ENCODE measurements around the gene RAP1GAP. TPM values are rescaled to one million over a fixed set of nuclear protein-coding genes. Genes with fewer than 3 reads are reported as not detected.
A peak's percentile ranks its signal among the peaks of the same experiment; 100 is the strongest.

RAP1GAP gene
- total and polyA plus RNA-seq, 9 of the 15 experiments (the other 6 are each of a cell fraction or from before 2014, with no cell fraction given): 0.29 to 30.2 (median 19.2) TPM

DNA sequence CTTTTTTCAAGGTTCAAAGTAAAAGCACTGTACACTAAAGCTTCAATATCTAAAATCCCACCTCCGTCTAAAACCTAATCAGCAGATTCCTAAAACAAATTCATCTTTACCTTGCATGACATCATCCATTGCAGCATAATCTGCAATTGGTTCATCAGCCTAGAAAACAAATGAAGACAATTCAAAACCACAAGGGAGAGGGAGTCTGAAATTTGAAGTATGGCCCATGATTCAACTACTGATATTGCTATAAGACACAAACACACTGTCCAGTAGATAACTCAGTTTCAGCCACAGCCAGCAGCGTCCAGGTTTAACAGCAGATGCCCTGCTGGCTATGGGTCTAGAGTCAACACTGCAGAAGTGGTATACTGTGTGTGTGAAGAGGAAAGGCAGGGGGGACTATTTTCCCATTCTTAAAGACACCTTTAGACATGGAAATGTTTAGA is 17.9 kb upstream of the RAP1GAP start (continued):
- TF ChIP-seq HDAC2 (IDR thresholded peaks at IDR 0.05): peak; percentile 72; the same call in 1 of the 2 replicates
- TF ChIP-seq JUN (IDR thresholded peaks at IDR 0.05; ENCODE audit: borderline replicate concordance, low read depth, low read length): peak; percentile 83
- TF ChIP-seq JUN (CRISPR knock-in tag; IDR thresholded peaks at IDR 0.05; ENCODE audit: borderline replicate concordance): 0 out of 2 replicates have a peak, but pooled peaks have one; percentile 22
- TF ChIP-seq, protein P1, sequence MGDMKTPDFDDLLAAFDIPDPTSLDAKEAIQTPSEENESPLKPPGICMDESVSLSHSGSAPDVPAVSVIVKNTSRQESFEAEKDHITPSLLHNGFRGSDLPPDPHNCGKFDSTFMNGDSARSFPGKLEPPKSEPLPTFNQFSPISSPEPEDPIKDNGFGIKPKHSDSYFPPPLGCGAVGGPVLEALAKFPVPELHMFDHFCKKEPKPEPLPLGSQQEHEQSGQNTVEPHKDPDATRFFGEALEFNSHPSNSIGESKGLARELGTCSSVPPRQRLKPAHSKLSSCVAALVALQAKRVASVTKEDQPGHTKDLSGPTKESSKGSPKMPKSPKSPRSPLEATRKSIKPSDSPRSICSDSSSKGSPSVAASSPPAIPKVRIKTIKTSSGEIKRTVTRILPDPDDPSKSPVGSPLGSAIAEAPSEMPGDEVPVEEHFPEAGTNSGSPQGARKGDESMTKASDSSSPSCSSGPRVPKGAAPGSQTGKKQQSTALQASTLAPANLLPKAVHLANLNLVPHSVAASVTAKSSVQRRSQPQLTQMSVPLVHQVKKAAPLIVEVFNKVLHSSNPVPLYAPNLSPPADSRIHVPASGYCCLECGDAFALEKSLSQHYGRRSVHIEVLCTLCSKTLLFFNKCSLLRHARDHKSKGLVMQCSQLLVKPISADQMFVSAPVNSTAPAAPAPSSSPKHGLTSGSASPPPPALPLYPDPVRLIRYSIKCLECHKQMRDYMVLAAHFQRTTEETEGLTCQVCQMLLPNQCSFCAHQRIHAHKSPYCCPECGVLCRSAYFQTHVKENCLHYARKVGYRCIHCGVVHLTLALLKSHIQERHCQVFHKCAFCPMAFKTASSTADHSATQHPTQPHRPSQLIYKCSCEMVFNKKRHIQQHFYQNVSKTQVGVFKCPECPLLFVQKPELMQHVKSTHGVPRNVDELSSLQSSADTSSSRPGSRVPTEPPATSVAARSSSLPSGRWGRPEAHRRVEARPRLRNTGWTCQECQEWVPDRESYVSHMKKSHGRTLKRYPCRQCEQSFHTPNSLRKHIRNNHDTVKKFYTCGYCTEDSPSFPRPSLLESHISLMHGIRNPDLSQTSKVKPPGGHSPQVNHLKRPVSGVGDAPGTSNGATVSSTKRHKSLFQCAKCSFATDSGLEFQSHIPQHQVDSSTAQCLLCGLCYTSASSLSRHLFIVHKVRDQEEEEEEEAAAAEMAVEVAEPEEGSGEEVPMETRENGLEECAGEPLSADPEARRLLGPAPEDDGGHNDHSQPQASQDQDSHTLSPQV (IDR thresholded peaks at IDR 0.05): peak; percentile 71
- TF ChIP-seq CBFA2T2 (conservative IDR thresholded peaks at IDR 0.05): peak; percentile 81
- TF ChIP-seq MAFG (tag; conservative IDR thresholded peaks at IDR 0.05): peak; percentile 56
- peak in 1 of 2 experiments; percentile 66 for TF ChIP-seq NCOA2 (IDR thresholded peaks at IDR 0.05; ENCODE audit: partially characterized antibody in 2 of 2)
- TF ChIP-seq RB1 (IDR thresholded peaks at IDR 0.05; ENCODE audit: low read depth): peak; percentile 39; the same call in 1 of the 2 replicates
- TF ChIP-seq ZKSCAN8 (CRISPR knock-in tag; IDR thresholded peaks at IDR 0.05): 0 out of 2 replicates have a peak, but pooled peaks have one; percentile 24
- peak; percentile 31; the same call in 1 of the 2 replicates for TF ChIP-seq KAT7 (CRISPR knock-in tag; IDR thresholded peaks at IDR 0.05; ENCODE audit: borderline replicate concordance)
- no peak for TF ChIP-seq NR2C1 (IDR thresholded peaks at IDR 0.05)
- TF ChIP-seq NR2C1 (tag; IDR thresholded peaks at IDR 0.05): 0 out of 2 replicates have a peak, but pooled peaks have one; percentile 12
- peak; percentile 91; the same call in 1 of the 2 replicates for TF ChIP-seq LCOR (CRISPR knock-in tag; IDR thresholded peaks at IDR 0.05)
- peak; percentile 41 for TF ChIP-seq KDM5B (IDR thresholded peaks at IDR 0.05; ENCODE audit: insufficient replicate concordance, low read depth, low read length)
- TF ChIP-seq ETV1 (tag; conservative IDR thresholded peaks at IDR 0.05; ENCODE audit: low read depth): 0 out of 2 replicates have a peak, but pooled peaks have one; percentile 9
- TF ChIP-seq MTA1 (IDR thresholded peaks at IDR 0.05; ENCODE audit: borderline replicate concordance): peak; percentile 32; the same call in 1 of the 2 replicates
- peak; percentile 45; the same call in 1 of the 2 replicates for TF ChIP-seq L3MBTL2 (IDR thresholded peaks at IDR 0.05)
- no peak for TF ChIP-seq ZNF431 (CRISPR knock-in tag; IDR thresholded peaks at IDR 0.05)
- peak; percentile 54 to 93; a peak in 2 of 4 replicates for TF ChIP-seq TBL1XR1 (IDR thresholded peaks at IDR 0.05; ENCODE audit: low read length in 2 of 2)
- no peak for TF ChIP-seq ZNF780A (CRISPR knock-in tag; IDR thresholded peaks at IDR 0.05)
- TF ChIP-seq, protein P2, sequence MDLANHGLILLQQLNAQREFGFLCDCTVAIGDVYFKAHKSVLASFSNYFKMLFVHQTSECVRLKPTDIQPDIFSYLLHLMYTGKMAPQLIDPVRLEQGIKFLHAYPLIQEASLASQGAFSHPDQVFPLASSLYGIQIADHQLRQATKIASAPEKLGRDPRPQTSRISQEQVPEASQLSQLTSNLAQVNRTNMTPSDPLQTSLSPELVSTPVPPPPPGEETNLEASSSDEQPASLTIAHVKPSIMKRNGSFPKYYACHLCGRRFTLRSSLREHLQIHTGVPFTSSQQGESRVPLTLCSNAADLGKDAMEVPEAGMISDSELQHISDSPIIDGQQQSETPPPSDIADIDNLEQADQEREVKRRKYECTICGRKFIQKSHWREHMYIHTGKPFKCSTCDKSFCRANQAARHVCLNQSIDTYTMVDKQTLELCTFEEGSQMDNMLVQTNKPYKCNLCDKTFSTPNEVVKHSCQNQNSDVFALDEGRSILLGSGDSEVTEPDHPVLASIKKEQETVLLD (IDR thresholded peaks at IDR 0.05): peak; percentile 18; the same call in 1 of the 2 replicates
- TF ChIP-seq MAFK (IDR thresholded peaks at IDR 0.05; ENCODE audit: low read length): peak; percentile 39
- peak; percentile 81 to 87 for TF ChIP-seq KDM1A (IDR thresholded peaks at IDR 0.05)
- peak; percentile 83 for TF ChIP-seq ZNF316 (IDR thresholded peaks at IDR 0.05)
- 0 out of 2 replicates have a peak, but pooled peaks have one; percentile 39 for TF ChIP-seq PML (IDR thresholded peaks at IDR 0.05; ENCODE audit: low read length)
- no peak for TF ChIP-seq NCOA1 (IDR thresholded peaks at IDR 0.05; ENCODE audit: low read depth)
- peak; percentile 27 to 38; a peak in 2 of 4 replicates for TF ChIP-seq FOXK2 (conservative IDR thresholded peaks at IDR 0.05 in 1 of 2, IDR thresholded peaks at IDR 0.05 in 1 of 2; ENCODE audit: low read depth in 2 of 2)

All from K562 (cell line).